ENCODE results near the gene CRB1.

- no peak for TF ChIP-seq KLF16 (tag by site-specific recombination; IDR thresholded peaks at IDR 0.05)
- TF ChIP-seq, protein P1, sequence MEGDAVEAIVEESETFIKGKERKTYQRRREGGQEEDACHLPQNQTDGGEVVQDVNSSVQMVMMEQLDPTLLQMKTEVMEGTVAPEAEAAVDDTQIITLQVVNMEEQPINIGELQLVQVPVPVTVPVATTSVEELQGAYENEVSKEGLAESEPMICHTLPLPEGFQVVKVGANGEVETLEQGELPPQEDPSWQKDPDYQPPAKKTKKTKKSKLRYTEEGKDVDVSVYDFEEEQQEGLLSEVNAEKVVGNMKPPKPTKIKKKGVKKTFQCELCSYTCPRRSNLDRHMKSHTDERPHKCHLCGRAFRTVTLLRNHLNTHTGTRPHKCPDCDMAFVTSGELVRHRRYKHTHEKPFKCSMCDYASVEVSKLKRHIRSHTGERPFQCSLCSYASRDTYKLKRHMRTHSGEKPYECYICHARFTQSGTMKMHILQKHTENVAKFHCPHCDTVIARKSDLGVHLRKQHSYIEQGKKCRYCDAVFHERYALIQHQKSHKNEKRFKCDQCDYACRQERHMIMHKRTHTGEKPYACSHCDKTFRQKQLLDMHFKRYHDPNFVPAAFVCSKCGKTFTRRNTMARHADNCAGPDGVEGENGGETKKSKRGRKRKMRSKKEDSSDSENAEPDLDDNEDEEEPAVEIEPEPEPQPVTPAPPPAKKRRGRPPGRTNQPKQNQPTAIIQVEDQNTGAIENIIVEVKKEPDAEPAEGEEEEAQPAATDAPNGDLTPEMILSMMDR (tag by site-specific recombination; IDR thresholded peaks at IDR 0.05), result no peak
These were observed 44.1 kb downstream of the CRB1 start for GRCh38 chr1:197312163-197312562.
